Measurements from ENCODE around the gene APC. TPM values are rescaled to one million over a fixed set of nuclear protein-coding genes. Genes with fewer than 3 reads are reported as not detected.

APC gene
- total and polyA plus RNA-seq, 2 donors (not counting 3 experiments of a cell fraction or from before 2014, with no cell fraction given): 11.2 to 39.6 TPM

GRCh38 chr5:112823181-112823580, 85.5 kb downstream of the APC start:
- TF ChIP-seq POLR2AphosphoS5 (IDR thresholded peaks at IDR 0.05; ENCODE audit: insufficient read depth, low read depth, low read length): no peak
- no peak for TF ChIP-seq GATA2 (IDR thresholded peaks at IDR 0.05; ENCODE audit: insufficient read depth, insufficient read length, low read depth, low read length)
- no peak for TF ChIP-seq MAX (IDR thresholded peaks at IDR 0.05; ENCODE audit: insufficient read depth, insufficient read length)
- TF ChIP-seq POLR2A (IDR thresholded peaks at IDR 0.05; ENCODE audit: low read depth, low read length): no peak
- no peak for TF ChIP-seq MYC (IDR thresholded peaks at IDR 0.05; ENCODE audit: low read depth, low read length)
- TF ChIP-seq FOS (IDR thresholded peaks at IDR 0.05; ENCODE audit: borderline replicate concordance, insufficient read depth, low read length): no peak
- no peak for TF ChIP-seq EZH2 (IDR thresholded peaks at IDR 0.05; ENCODE audit: borderline replicate concordance, low read depth, low read length, severe bottlenecking)
- TF ChIP-seq JUN (IDR thresholded peaks at IDR 0.05; ENCODE audit: borderline replicate concordance, insufficient read depth, insufficient read length, low read depth): no peak
- TF ChIP-seq CTCF (IDR thresholded peaks at IDR 0.05; ENCODE audit: extremely low read depth in 1 of 2, insufficient read depth in 1 of 2, low read depth in 1 of 2, low read length in 2 of 2): no peak
- ChIA-PET CTCF (no interaction called here), POLR2A (no interaction called here)
- H3K4me3 ChIP-seq (replicated peaks in 1 of 3; ENCODE audit: insufficient read depth in 1 of 3, low read depth in 1 of 3, low read length in 3 of 3): no peak overlapping the region
- H3K36me3 ChIP-seq (ENCODE audit: control insufficient read depth in 2 of 2, extremely low read depth in 1 of 2, insufficient read depth in 2 of 2, low read length in 2 of 2): peaks cover 10 to 16% of the 10 kb centered on the region in 2 experiments
- no peak overlapping the region for H3K4me2 ChIP-seq (ENCODE audit: insufficient read depth, low read length)
- no peaks in the 10 kb centered on the region for H4K20me1 ChIP-seq (replicated peaks; ENCODE audit: control insufficient read depth, extremely low read depth, insufficient read depth, low read length)
- no peaks in the 10 kb centered on the region for H3K4me1 ChIP-seq (ENCODE audit: control insufficient read depth, extremely low read depth, insufficient read depth, low read length)
- H3K27ac ChIP-seq (ENCODE audit: insufficient read depth, low read depth, low read length): no peak overlapping the region
- no peak for FAIRE-seq
- BruUV-seq (replicated peaks): no TSS peak
- no peaks in the 10 kb centered on the region for H3K27me3 ChIP-seq (ENCODE audit: control insufficient read depth in 2 of 2, insufficient read depth in 2 of 2, low read length in 2 of 2)
- DNase-seq (ENCODE audit: low read depth, low spot score): no peak
- H2AFZ ChIP-seq (ENCODE audit: low read depth, low read length): no peak overlapping the region
- dilution Hi-C loops (cut with MboI; ENCODE audit: extremely low pct_ligation_motif_present, low sequenced_read_pairs) (no loop called here), intact Hi-C loops (cut with micrococcal nuclease) (no loop called here)
- no peaks in the 10 kb centered on the region for H3K9me3 ChIP-seq (replicated peaks; ENCODE audit: control insufficient read depth, insufficient read depth, low read length)
- peaks cover 2% of the 10 kb centered on the region for H3K9me1 ChIP-seq (replicated peaks; ENCODE audit: control insufficient read depth, extremely low read depth, insufficient read depth, low read length)
- H3K79me2 ChIP-seq (ENCODE audit: control insufficient read depth, insufficient read depth, low read length): no peaks in the 10 kb centered on the region
- H3K9ac ChIP-seq (replicated peaks; ENCODE audit: extremely low read depth, insufficient read depth, low read length): no peak overlapping the region

Measured in endothelial cell of umbilical vein (primary cell).